Measurements from ENCODE around the gene ISY1.
A peak's percentile ranks its signal among the peaks of the same experiment; 100 is the strongest.
"Not testable (repeated sequence)": the region's sequence is repeated elsewhere in the genome, so short reads cannot be mapped to it uniquely, and the experiment has no call there.

Gene ISY1

DNA sequence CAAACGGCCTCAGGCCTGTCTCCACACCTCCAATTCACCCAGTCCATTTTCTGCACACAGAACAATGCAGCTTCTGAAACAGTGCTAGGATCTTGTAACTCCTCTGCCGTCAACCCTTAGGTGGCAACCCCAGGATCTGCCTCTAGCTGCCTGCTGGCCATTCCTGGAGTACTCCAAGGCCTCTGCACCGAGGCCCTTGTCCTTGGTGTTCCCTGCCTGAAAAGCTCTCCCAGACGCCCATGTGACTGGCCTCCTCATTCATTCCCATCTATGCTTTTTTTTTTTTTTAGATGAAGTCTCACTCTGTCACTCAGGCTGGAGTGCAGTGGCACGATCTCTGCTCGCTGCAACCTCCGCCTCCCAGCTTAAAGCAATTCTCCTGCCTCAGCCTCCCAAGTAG is 57.6 kb downstream of the ISY1 start:
- Histone ChIP-seq H3K4me3 (no peak overlapping the region), H3K27ac (no peak overlapping the region)

DNA sequence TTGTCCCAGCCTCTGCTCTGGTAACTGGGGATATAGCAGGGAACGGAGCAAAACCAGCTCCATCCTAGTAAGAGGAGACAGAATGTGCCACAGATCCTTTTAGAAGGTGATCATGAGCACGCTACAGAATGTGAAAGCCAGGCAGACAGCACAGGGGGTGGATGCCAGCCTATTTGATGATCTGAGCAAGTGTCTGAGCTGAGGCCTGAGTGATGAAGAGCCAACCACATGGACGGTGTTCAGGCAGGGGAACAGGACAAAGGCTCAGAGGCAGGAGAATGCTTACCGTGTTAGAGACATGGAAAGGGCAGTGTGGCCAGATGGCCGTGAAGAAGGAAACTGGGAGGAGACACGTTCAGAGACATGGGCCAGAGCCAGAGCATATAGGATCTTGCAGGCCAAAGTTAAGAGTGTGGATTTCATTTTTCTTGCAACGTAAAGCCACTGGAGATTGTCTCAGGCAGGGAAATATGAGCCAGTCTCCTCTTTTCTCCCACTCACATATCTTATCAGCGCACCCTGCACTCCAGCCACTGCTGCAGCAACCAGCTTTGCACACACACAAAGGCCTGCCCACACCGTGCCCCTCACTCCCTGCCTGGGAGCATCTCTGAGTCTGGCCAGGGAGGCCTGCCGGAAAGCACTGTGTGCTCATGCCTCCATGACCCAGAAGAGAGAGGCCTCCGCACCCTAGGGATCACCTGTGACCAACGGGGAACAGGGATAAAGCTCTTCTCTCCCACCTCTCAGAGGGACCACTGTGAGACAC is 59.3 kb downstream of the ISY1 start:
- no peak overlapping the region for H3K27ac ChIP-seq
- no peak overlapping the region for H3K4me3 ChIP-seq

DNA sequence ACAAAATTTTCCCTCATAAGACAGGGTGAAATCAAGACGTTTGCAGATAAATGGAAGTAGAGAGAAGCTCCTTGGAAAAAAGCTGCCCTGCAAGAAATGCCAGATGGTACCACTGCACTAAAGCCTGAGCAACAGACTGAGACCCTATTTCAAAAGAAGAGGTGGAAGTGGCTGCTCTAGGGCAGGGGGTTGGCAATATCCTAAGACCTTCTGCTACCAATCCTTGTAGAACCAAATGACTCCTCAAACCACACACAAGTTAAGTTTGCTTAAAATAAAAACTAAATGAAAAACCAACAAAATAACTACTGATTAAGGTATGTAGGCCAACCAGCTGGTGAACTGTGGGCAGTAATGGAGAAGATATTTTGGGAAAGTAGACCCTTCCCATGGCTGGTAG is 60.6 kb downstream of the ISY1 start:
- Histone ChIP-seq H3K4me3 (no peak overlapping the region), H3K27ac (no peak overlapping the region)

DNA sequence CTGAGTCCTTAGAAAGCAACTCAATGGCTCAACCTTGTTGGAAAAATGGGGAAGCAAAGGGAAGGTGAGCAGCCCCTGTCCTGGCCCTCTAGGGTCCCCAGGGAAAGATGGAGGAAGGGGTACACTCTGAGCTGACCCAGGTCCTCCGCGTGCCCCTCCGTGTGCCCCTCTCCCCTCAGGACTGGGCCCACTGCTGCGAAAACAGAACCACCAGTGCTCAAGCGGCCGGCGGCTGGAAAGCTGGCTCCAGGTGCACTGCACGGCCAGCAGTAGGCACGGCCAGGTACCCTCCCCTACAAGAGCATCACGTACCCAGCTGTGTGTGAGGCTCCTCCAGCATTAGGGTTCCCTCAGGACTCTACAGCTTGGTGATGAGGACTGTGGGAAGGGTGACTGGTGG is 65.6 kb downstream of the ISY1 start:
- H3K27ac ChIP-seq, result no peak overlapping the region
- no peak overlapping the region for H3K4me3 ChIP-seq

DNA sequence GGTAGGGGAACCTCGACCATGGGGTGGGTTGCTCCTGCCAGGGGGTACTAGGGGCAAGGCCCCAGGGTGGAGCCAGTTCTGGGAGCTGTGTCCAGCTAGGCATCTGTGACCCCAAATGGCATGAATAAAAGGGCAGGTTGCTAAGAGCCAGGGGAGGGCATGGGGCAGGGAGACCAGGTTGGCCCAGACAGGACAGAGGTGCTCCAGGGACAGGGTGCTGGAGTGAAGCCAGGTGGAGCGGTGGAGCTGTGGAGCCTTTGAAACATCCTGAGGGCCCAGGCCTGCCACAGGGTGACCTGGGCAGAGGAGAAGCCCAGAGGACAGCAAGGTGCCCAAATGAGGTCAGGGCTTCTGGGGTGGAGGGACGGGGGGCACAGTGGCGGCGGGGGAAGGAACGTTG is 72.6 kb downstream of the ISY1 start:
- not testable (repeated sequence) for H3K4me3 ChIP-seq, H3K27ac ChIP-seq

DNA sequence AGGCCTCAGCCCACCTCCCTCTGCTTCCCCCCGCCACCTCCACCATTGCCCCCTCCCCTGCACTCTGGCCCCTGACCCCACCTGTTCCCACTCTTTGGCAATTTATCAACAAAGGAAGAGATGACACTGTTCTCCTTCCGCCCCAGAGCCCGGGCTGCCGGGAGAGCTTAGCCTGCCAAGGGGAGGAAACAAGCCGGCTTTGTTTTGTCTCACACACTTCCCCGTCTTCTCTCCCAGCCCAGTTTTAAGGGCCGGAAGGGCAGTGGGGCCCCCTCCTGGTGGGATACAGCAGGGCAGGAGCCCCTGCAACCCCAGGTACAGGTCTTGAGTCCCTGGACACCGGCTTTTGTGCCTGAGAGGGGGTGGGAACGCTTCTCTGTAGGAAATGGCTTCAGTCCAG is 73.0 kb downstream of the ISY1 start:
- H3K27ac ChIP-seq, H3K4me3 ChIP-seq: not testable (repeated sequence)

DNA sequence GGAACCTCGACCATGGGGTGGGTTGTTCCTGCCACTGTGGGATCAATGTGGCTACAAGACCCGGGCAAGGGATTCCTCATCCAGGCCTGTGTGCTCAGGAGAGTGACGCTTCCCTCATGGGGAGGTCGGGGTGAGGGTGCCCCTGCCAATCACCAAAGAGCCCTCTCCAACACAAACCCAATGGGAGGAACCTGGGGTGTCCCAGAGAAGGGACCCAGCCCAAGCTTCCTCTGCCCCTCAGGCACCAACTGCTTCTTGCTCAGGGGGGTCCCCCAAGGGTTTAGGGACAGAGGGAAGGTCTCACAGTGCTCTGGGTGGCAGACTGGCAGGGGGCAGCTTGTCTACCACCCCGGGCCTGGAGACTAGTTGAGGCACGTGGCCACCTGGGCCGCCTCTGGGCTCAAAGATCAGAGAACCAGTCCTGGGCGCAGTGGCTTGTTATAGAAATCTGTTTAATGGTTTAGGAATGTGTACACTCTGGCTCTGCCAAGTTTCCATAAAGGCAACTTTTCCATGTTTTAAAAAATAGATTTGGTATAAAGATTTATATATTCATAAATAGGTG is 73.6 kb downstream of the ISY1 start:
- peak overlapping the region in 14 of 21 experiments; percentile 2 to 79 (median 60) for H3K27ac ChIP-seq
- no peak overlapping the region for H3K4me3 ChIP-seq

DNA sequence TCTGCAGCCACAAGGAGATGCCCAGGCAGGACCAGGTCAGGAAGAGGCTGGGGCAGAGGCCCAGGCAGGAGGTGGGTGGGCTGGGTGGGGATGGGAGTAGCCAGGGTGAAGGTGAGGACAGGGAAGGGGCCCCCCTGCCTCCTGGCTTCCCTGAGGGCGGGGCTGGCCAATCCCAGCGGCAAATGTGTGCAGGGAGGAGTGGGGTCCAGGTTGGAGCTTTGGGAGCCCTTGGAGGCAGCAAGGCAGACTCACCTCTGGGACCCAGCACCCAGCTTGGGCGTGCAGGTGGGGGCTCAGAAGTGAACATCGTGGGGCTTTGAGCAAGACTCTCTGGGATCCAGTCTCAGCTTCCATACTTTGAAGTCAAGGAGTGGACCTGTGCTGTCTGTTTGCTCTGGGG is 75.0 kb downstream of the ISY1 start:
- peak overlapping the region in 1 of 21 experiments; percentile 76 for H3K27ac ChIP-seq
- no peak overlapping the region for H3K4me3 ChIP-seq

DNA sequence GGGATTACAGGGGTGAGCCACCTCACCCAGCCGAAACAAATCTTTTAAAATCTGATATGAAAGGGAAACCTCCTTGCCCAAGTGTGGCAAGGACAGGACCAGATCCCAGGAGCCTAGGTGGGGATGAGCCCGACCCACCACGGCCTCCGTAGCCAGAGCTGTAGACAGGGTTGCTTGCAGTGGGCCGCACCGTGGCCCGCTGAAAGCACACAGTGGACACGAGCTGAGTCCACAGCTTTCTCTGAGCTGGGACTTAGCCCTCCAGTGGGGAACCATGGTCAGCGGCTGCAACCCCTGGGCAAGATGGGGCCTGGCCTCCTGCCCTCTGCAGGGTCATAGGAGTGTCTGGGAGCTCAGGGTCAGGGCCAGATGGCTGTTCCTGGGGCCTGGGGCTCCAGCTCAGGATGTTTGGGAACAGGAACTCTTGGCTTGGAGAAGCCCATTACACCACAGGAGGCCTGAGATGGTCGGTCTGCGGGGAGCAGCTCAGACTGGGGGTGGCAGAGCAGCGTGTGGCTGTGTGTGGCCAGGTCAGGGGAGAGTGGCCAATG is 75.6 kb downstream of the ISY1 start:
- Histone ChIP-seq H3K4me3 (no peak overlapping the region), H3K27ac (no peak overlapping the region)

DNA sequence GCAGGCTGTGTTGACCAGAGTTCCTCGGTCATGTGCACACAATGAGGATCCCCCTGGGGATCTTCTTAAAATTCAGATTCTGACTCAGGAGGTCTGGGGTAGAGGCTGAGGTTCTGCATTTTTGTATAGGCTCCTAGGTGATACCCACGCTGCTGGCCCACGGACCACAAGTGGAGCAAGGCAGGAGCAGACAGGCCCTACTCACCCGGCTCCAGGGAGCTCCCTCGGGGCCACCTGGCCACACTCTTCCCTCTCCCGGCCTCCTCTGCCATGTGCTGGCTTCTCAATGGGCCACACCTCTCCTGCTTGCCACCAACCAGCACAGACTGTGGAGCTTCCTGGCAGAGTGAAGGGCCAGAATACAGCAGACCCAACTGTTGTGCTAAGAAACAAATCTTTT is 76.4 kb downstream of the ISY1 start:
- Histone ChIP-seq H3K27ac (no peak overlapping the region), H3K4me3 (no peak overlapping the region)

DNA sequence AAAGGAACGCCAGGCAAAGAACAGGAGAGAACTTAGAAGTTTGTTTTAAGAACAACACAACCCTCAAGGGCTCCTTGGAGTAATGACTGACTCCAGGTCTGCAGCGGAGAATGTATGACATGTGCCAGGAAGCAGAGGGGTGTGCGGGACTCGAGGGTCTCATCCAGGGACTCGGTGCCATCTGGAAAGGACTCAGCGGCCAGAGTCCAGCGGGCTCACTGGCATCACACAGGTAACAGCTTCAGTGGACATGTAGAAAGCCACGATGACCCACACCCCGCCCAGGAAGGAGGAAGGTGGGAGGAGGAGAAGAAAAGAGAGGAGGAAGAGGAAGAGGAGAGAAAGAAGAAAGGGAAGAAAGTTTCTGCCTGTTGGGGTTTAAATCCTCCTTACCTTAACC is 78.8 kb downstream of the ISY1 start:
- H3K4me3 ChIP-seq, result no peak overlapping the region
- no peak overlapping the region for H3K27ac ChIP-seq

DNA sequence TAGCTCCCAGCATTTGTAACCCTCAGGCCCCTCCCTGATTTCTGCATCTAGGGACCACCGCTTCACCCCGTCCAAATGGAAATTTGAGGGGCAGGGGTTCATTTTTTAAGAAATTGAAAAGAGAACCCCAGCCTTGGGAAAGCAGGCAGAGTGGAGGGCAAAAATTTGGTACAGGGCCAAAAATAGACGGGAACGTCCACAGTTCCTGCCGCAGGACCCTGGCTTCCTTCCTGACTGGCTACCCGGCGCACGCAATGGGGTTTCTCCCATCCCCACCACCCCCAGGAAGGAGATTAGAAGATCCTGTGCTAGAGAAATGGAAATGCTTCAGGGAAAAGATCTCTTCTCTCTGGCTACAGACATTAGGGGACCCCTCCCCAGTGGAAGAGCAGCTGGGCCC is 79.4 kb downstream of the ISY1 start:
- no peak overlapping the region for H3K4me3 ChIP-seq
- H3K27ac ChIP-seq, result no peak overlapping the region

DNA sequence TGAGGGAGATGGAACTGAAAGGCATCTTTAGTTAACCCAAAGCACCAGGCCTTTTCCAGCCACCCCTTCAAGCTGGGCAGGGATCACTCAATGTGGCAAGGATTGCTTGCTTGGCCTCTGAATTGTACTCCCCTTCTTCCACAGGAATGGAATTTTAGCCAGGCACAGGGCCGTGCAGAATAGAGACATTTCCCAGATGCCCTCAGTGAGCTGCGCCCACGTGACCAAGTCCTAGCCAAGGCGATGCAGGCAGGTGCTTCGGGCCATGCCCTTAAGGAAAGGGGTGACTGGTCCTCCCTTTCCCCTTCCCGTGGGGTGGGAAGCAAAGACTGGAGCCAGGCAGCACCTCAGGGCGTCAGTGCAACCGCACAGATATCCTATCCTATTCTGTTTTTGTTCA is 82.4 kb downstream of the ISY1 start:
- Histone ChIP-seq H3K4me3 (no peak overlapping the region), H3K27ac (no peak overlapping the region)

Data from skin epidermis (tissue), 12 donors.